A549 (cell line): Measurements from ENCODE around the gene AXDND1. TPM values are rescaled to one million over a fixed set of nuclear protein-coding genes. Genes with fewer than 3 reads are reported as not detected.
A peak's percentile ranks its signal among the peaks of the same experiment; 100 is the strongest.

Experiments
- ATAC-seq, 2 experiments: fragments of 200-7000 bp in 1 of 2; fragments of >200 bp in 1 of 2; cut with Nextera tagmentation in 1 of 2; cut with Tn5 transposase in 1 of 2; 3 replicates each; pipeline versions ENCODE4 v1.8.0 to v1.9.1; 2018 to 2020; ENCODE audit warnings: mild to moderate bottlenecking in 1 of 2, moderate library complexity in 1 of 2
- CTCF ChIA-PET: fragments of 300-600 bp; sonication (Branson Sonifier 250); formaldehyde crosslinking; extraction: SDS; loops from one replicate; lab custom pipeline; 2021; ENCODE audit warnings: antibody characterized with exemption, inconsistent platforms; lab: Yijun Ruan, JAX
- POLR2A ChIA-PET: fragments of 350-600 bp; formaldehyde crosslinking; extraction: SDS; loops from one replicate; lab custom pipeline; 2021; ENCODE audit warnings: antibody characterized with exemption, inconsistent platforms; lab: Yijun Ruan, JAX
- DNase-seq, 2 experiments: peaks; one replicate each; pipeline versions ENCODE4 v3.0.0 to v3.0.0-alpha.2; 2011 to 2016; ENCODE audit warnings: low read depth in 1 of 2, low spot score in 1 of 2
- FAIRE-seq: peaks from 2 replicates; lab custom pipeline; 2011; peaks lifted over from hg19 to GRCh38; lab: Jason Lieb, UNC
- H3K27ac ChIP-seq, 2 experiments: fragments of >200 bp; sonication (Bioruptor Twin); formaldehyde crosslinking; 3 replicates each; pipeline ENCODE4 v1.5.1; 2016 to 2017
- H3K4me1 ChIP-seq: fragments of >200 bp; sonication (Bioruptor Twin); formaldehyde crosslinking; 3 replicates; pipeline ENCODE4 v1.6.1; 2016
- H3K4me2 ChIP-seq: fragments of >200 bp; sonication (Bioruptor Twin); formaldehyde crosslinking; 3 replicates; pipeline ENCODE4 v1.6.1; 2016
- H3K4me3 ChIP-seq: fragments of >200 bp; sonication (Bioruptor Twin); formaldehyde crosslinking; 3 replicates; pipeline ENCODE4 v1.5.1; 2016
- H3K9me3 ChIP-seq: fragments of >200 bp; sonication (Bioruptor Twin); formaldehyde crosslinking; 3 replicates; pipeline ENCODE4 v1.6.1; 2016
- BCL3 ChIP-seq: fragments of >200 bp; sonication (Bioruptor Twin); formaldehyde crosslinking; IDR thresholded peaks from 3 replicates; pipeline ENCODE4 v1.6.1; 2016
- BHLHE40 ChIP-seq: IDR thresholded peaks from 2 replicates; pipeline ENCODE4 v1.6.1; 2012; ENCODE audit warnings: low read depth, low read length, inconsistent platforms
- CBX8 ChIP-seq: fragments of 200-600 bp; sonication (generic); IDR thresholded peaks from 2 replicates; pipeline ENCODE4 v1.6.1; 2016
- CEBPB ChIP-seq, 2 experiments: fragments of >200 bp in 1 of 2; sonication (Bioruptor Twin) in 1 of 2; formaldehyde crosslinking in 1 of 2; IDR thresholded peaks; 2 replicates each; pipeline ENCODE4 v1.6.1; 2012 to 2016
- E2F6 ChIP-seq: IDR thresholded peaks from 2 replicates; pipeline ENCODE4 v1.6.1; 2012; ENCODE audit warnings: low read depth, borderline replicate concordance
- EHF ChIP-seq: fragments of 250-450 bp; sonication (Bioruptor Pico); IDR thresholded peaks from 2 replicates; pipeline ENCODE4 v1.5.0; 2020; ENCODE audit warnings: mild to moderate bottlenecking
- EHMT2 ChIP-seq: fragments of 200-600 bp; sonication (generic); IDR thresholded peaks from 2 replicates; pipeline ENCODE4 v1.6.1; 2016; ENCODE audit warnings: antibody characterized with exemption, low read depth, mild to moderate bottlenecking, moderate library complexity
- ESRRA ChIP-seq: fragments of 150-350 bp; IDR thresholded peaks from 2 replicates; pipeline ENCODE4 v1.6.1; 2014; ENCODE audit warnings: mild to moderate bottlenecking, low read length, borderline replicate concordance
- HMGXB4 ChIP-seq: fragments of 250-450 bp; sonication (Bioruptor Pico); IDR thresholded peaks from 2 replicates; pipeline ENCODE4 v1.5.0; 2021; ENCODE audit warnings: mild to moderate bottlenecking, moderate library complexity, borderline replicate concordance
- MAX ChIP-seq: IDR thresholded peaks from 2 replicates; pipeline ENCODE4 v1.6.1; 2012
- MAZ ChIP-seq: fragments of 150-350 bp; IDR thresholded peaks from 2 replicates; pipeline ENCODE4 v1.6.1; 2014; ENCODE audit warnings: antibody characterized with exemption, low read depth, low read length, borderline replicate concordance
- MYC ChIP-seq: IDR thresholded peaks from 2 replicates; pipeline ENCODE4 v1.6.1; 2012; ENCODE audit warnings: mild to moderate bottlenecking, inconsistent platforms, low read length, improper control_type of control experiment, borderline replicate concordance
- NR3C1 ChIP-seq: fragments of >200 bp; sonication (Bioruptor Twin); formaldehyde crosslinking; IDR thresholded peaks from 3 replicates; pipeline ENCODE4 v1.6.1; 2017
- PBX3 ChIP-seq: IDR thresholded peaks from 2 replicates; pipeline ENCODE4 v1.6.1; 2012
- RARB ChIP-seq: fragments of 250-450 bp; sonication (Bioruptor Pico); IDR thresholded peaks from 2 replicates; pipeline ENCODE4 v1.8.0; 2021; ENCODE audit warnings: mild to moderate bottlenecking, moderate library complexity
- SREBF2 ChIP-seq: fragments of 450-650 bp; IDR thresholded peaks from 2 replicates; pipeline ENCODE4 v1.6.1; 2014; ENCODE audit warnings: mild to moderate bottlenecking, moderate library complexity
- TFCP2L1 ChIP-seq: fragments of 250-450 bp; sonication (Bioruptor Pico); IDR thresholded peaks from 2 replicates; pipeline ENCODE4 v1.5.0; 2021; ENCODE audit warnings: mild to moderate bottlenecking
- TP53 ChIP-seq: fragments of 250-450 bp; sonication (Bioruptor Pico); IDR thresholded peaks from 2 replicates; pipeline ENCODE4 v1.5.0; 2021; ENCODE audit warnings: mild to moderate bottlenecking, moderate library complexity
- ZFP36 ChIP-seq: fragments of 450-650 bp; IDR thresholded peaks from 2 replicates; pipeline ENCODE4 v1.6.1; 2014; ENCODE audit warnings: borderline replicate concordance; ENCODE audit not compliant: partially characterized antibody
- ZSCAN20 ChIP-seq: fragments of 250-450 bp; sonication (Bioruptor Pico); IDR thresholded peaks from 2 replicates; pipeline ENCODE4 v1.8.0; 2022; ENCODE audit warnings: mild to moderate bottlenecking, moderate library complexity
- WGBS: methylation state at CpG from one replicate; pipeline ENCODE4 v1.1.6; 2017; ENCODE audit errors: missing lambda C conversion rate; 5-methylcytosine and 5-hydroxymethylcytosine counted together
- polyA plus RNA-seq, 4 experiments: library from polyadenylated mRNA; depleted of rRNA in 3 of 4; stranded (reverse); fragments of >200 nt; fragmentation: RNase III in 1 of 4; extraction: RNeasy Plus Mini Kit Qiagen cat#74134 plus additional on column Dnase treatment in 1 of 4; gene quantifications; 2 replicates in 3 of 4; 3 replicates in 1 of 4; pipeline ENCODE4 v1.2.3, GENCODE V29; 2011 to 2017

The AXDND1 gene
- polyA plus RNA-seq, 2 of the 4 experiments (the other 2 are of a cell fraction), result 0.30 to 0.71 TPM

- POLR2A ChIA-PET, result no interaction called here
- no peak overlapping the region for H3K4me2 ChIP-seq
- no peak for DNase-seq
- no peak for TF ChIP-seq HMGXB4 (CRISPR knock-in tag)
- TF ChIP-seq ZFP36, result peak; percentile 56
- TF ChIP-seq, all 56 proteins: peak for 1
- Histone ChIP-seq H3K9me3 (peaks cover 27% of the 10 kb centered on the region; the same call in 2 of the 3 replicates), H3K4me1 (no peaks in the 10 kb centered on the region), H3K27ac (no peak overlapping the region), H3K4me3 (no peak overlapping the region)
- WGBS, result 2% methylated on average over 3 of the region's 3 CpGs
- ATAC-seq (no peak), FAIRE-seq (no peak)
- CTCF ChIA-PET, result no interaction called here
Observed at GRCh38 chr1:179474713-179475112, 108.9 kb downstream of the AXDND1 start.

- no peak overlapping the region for H3K4me3 ChIP-seq
- H3K27ac ChIP-seq, result no peak overlapping the region
- ChIA-PET CTCF (no interaction called here), POLR2A (no interaction called here)
- TF ChIP-seq EHF (CRISPR knock-in tag) (no peak), PBX3 (no peak), ZSCAN20 (CRISPR knock-in tag) (no peak), MYC (no peak), ESRRA (no peak), E2F6 (no peak), CBX8 (no peak), HMGXB4 (CRISPR knock-in tag) (no peak), RARB (no peak), BCL3 (no peak), TFCP2L1 (CRISPR knock-in tag) (no peak), NR3C1 (no peak), MAX (no peak), BHLHE40 (no peak), CEBPB (IDR thresholded peaks at IDR 0.05) (no peak), SREBF2 (no peak), TP53 (no peak), EHMT2 (no peak), MAZ (no peak)
- no peak overlapping the region for H3K4me2 ChIP-seq
- DNase-seq (no peak), ATAC-seq (no peak), FAIRE-seq (no peak)
- no peaks in the 10 kb centered on the region for H3K4me1 ChIP-seq
- WGBS, result 0% methylated on average over 2 of the region's 2 CpGs
- H3K9me3 ChIP-seq, result peaks cover 27% of the 10 kb centered on the region; the same call in 2 of the 3 replicates
Observed at GRCh38 chr1:179476484-179476883, 110.7 kb downstream of the AXDND1 start.
